GM12892 (cell line): ENCODE measurements around the gene PGAM2.
A peak's percentile ranks its signal among the peaks of the same experiment; 100 is the strongest.
"Not testable (repeated sequence)": the region's sequence is repeated elsewhere in the genome, so short reads cannot be mapped to it uniquely, and the experiment has no call there.

Experiments used
- DNase-seq: peaks from one replicate; pipeline ENCODE4 v3.0.0; 2011; ENCODE audit not compliant: insufficient read length
- FAIRE-seq: peaks from 2 replicates; lab custom pipeline; 2011; peaks lifted over from hg19 to GRCh38; lab: Jason Lieb, UNC
- POLR2A ChIP-seq: IDR thresholded peaks from 2 replicates; pipeline ENCODE4 v1.6.1; 2011; ENCODE audit warnings: low read depth, low read length, control low read depth
- POLR2AphosphoS5 ChIP-seq: IDR thresholded peaks from 2 replicates; pipeline ENCODE4 v1.6.1; 2011; ENCODE audit warnings: low read depth, low read length, control low read depth
- TAF1 ChIP-seq: IDR thresholded peaks from 2 replicates; pipeline ENCODE4 v1.6.1; 2011; ENCODE audit warnings: low read depth, mild to moderate bottlenecking, control low read depth, low read length, borderline replicate concordance

The PGAM2 gene

GRCh38 chr7:44033971-44034844 is 31.2 kb downstream of the PGAM2 start:
- not testable (repeated sequence) for FAIRE-seq, DNase-seq

- not testable (repeated sequence) for FAIRE-seq, DNase-seq
Observed at GRCh38 chr7:44032031-44032430, 33.3 kb downstream of the PGAM2 start.

GRCh38 chr7:44031319-44031718 is 34.0 kb downstream of the PGAM2 start:
- not testable (repeated sequence) for FAIRE-seq, DNase-seq

- not testable (repeated sequence) for FAIRE-seq, DNase-seq
Observed at GRCh38 chr7:44030029-44030428, 35.3 kb downstream of the PGAM2 start.

GRCh38 chr7:44029433-44029832 is 35.9 kb downstream of the PGAM2 start:
- not testable (repeated sequence) for DNase-seq, FAIRE-seq

- FAIRE-seq = not testable (repeated sequence)
Observed at GRCh38 chr7:44022796-44023467, 42.4 kb downstream of the PGAM2 start.

GRCh38 chr7:44022069-44022468 is 43.3 kb downstream of the PGAM2 start:
- not testable (repeated sequence) for FAIRE-seq, DNase-seq

More at GRCh38 chr7:44022796-44023467, 42.4 kb downstream of the PGAM2 start:
- DNase-seq = not testable (repeated sequence)

GRCh38 chr7:44019825-44020224 is 45.5 kb downstream of the PGAM2 start:
- FAIRE-seq, DNase-seq: not testable (repeated sequence)

- peak; percentile 95 for DNase-seq
- FAIRE-seq = not testable (repeated sequence)
- TF ChIP-seq POLR2A = peak; percentile 86
- TF ChIP-seq POLR2AphosphoS5 = peak; percentile 78
- TF ChIP-seq TAF1 = peak; percentile 90; the same call in 1 of the 2 replicates
Observed at GRCh38 chr7:44018857-44019807, 46.2 kb downstream of the PGAM2 start.

- not testable (repeated sequence) for FAIRE-seq
Observed at GRCh38 chr7:44015090-44015489, 50.3 kb downstream of the PGAM2 start.

More at GRCh38 chr7:44015090-44015489, 50.3 kb downstream of the PGAM2 start:
- DNase-seq = not testable (repeated sequence)
